ENCODE measurements around the gene SIK3. TPM values are rescaled to one million over a fixed set of nuclear protein-coding genes. Genes with fewer than 3 reads are reported as not detected.
A peak's percentile ranks its signal among the peaks of the same experiment; 100 is the strongest.

SIK3 gene
- total RNA-seq, 1 donor from 2014 or later = 27.3 TPM

DNA sequence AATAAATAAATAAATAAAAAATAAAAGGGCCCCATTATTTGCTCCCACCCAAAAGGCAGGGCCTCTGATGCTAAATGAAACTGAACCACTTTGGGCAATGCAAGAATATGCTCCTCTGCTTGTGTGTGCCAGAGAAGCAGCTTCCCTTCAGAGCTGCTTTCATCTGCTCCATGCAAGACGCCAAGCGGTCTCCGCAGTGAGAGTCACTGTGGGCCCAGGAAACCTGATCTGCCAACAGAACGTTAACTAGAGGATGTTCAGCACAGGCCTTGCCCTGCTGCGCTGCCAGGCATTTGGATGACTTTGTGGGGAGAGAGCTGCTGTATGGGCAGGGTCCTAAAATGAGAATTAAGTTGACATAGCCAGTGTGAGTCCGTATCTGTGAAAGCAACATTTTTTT is 217.1 kb downstream of the SIK3 start:
- DNase-seq (ENCODE audit: low spot score in 2 of 2) (no peak), FAIRE-seq (no peak)

DNA sequence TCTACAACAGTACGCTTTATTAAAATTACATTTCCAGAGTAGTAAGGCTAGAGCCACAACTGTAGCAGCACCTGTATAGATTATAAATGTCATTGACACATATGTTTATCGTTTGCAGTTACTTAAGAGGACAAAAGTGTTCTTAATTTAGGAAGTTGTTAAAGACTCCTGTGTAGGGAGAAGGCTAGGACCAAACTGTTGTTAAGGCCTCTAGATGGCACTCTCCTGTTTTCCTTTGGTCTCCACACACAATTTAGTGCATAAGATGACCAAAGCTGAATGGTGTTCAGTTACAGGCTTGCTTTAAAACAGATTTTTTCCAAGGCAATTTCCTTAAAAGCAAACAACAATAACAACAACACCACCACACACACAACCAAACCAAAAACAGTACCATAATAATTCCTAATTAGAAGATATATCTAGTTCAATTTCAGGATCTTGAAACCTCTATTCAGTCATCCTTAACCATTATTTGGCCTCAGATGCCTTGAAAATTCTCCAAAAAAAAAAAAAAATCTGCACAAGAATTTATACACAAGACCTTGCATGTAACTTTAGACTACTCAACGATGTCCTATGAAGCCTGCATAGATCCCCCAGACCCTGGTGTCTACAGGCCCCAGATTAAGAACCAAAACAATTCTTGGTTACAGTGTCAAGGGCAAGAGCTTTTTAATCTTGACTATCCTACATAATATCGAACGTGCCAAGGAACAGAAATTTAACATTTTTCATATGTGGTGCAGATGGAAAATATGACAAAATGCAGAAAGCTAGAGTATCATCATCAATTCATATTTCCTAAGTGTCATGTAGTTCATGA is 218.2 kb downstream of the SIK3 start:
- FAIRE-seq (peak; percentile 23), DNase-seq (ENCODE audit: low spot score in 2 of 2) (peak; percentile 16 to 51)

DNA sequence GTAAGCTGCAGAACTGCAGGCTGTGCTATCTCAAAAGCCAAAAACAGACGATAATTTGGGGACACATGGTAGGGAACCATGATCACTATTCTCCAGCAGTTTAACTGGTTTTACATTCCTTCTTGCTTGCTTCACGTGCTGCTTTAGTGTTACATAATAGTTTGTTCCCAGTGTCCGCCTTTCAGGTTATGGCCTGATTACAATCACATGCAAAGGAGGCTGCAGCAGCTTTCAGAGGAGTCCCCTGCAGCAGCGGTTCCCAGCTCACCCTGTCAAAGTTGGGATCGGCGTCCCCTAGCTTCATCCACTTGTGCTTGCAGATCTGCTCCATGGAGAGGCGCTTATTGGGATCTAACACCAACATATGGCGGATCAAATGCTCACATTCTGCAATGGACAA is 221.6 kb downstream of the SIK3 start:
- DNase-seq (ENCODE audit: low spot score in 2 of 2) (no peak), FAIRE-seq (no peak)

DNA sequence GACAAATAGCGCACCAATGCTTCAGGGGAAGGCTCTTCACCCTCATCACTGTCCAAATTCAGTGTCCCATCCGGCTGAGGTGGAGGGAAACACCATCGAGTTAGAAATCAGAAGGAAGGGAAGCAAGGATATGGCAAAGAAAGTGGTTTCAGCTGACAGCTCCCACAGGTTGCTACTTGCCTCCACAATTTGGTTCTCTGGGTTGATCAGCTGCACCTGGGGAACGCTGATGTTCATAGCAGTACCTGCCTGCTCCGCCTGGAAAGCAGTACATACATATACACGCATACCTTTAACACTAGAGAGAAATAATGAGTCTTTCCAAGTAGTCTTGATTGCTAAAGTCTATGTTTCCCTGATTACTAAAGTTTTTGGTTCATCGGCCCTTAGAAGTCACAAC is 223.0 kb downstream of the SIK3 start:
- FAIRE-seq = no peak
- DNase-seq (ENCODE audit: low spot score in 2 of 2) = no peak

DNA sequence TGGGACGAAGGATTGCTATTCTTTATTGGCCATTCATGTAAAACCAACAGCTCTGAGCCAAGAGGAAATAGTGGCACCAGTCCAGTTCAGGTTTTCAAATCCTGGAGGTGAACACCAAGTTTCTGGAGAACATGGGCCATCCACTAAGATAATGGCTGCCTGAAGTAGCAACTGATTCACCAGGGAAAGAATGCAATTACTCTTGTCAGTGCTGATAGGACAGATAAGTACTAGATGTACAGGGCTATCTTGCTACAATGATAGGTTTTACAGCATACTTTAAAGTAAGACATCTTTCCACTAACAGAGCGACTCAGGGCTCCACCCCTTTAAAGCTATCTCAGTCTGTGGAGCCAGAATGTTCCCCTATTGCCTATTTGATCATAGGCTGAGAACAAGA is 224.0 kb downstream of the SIK3 start:
- no peak for FAIRE-seq
- DNase-seq (ENCODE audit: low spot score in 2 of 2) = no peak

DNA sequence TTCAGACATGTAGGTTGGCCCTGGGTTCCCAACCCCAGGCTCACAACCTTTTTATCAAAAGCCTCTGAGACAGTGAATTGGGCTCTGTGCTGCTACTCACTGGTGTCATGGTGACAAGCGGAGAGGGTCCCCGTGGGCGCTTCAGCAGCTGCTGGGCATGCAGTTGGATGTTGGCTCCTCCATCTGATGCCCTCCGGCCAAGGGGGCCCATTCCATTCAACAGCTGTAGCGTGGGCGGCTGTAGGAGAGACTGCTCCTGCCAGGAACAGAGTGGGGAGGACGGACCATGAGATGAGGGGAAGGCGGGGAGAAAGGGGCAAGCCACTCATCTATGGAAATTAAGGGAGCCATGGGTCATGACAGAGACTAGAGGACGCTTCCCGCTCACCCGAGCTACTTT is 224.8 kb downstream of the SIK3 start:
- FAIRE-seq (no peak), DNase-seq (ENCODE audit: low spot score in 2 of 2) (no peak)

DNA sequence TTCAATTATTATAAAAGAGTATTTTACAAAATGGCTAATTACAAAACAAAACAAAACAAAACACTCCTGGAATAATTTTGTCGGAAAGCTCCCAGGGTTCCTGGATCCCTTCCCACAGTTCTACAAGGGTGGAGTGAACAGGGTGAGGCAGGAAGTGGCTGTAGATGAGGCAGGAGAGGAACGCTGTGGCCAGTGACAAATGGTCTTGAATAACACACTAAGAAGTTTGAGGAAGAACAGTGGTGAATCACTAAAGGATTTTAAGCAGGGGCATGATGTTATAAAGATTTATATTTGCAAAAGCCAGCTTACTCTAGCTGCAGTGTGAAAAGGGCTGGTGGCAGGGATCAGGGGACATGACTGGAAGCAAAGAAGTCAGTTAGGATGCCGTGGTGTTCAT is 227.0 kb downstream of the SIK3 start:
- DNase-seq (ENCODE audit: low spot score in 2 of 2) (no peak), FAIRE-seq (no peak)

DNA sequence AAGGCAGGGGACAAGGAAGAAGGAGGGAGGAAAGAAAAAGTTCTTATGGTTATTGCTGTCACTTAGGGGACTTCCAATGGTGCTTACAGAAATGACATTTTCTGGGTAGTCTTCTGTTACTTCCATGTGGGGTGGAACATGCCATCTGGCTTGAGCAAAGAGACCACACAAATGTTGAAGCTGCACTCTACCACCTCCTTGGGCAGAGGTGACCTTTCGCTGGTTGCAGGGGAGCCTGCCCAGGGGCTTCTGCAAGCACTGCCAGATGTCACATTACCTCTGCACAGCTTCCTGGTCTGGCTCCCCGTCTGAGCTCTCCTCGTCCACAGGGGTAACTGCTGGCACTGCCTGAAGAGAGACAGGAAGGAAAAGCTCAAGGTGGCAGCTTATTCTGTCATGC is 228.2 kb downstream of the SIK3 start:
- FAIRE-seq = no peak
- no peak for DNase-seq (ENCODE audit: low spot score in 2 of 2)

DNA sequence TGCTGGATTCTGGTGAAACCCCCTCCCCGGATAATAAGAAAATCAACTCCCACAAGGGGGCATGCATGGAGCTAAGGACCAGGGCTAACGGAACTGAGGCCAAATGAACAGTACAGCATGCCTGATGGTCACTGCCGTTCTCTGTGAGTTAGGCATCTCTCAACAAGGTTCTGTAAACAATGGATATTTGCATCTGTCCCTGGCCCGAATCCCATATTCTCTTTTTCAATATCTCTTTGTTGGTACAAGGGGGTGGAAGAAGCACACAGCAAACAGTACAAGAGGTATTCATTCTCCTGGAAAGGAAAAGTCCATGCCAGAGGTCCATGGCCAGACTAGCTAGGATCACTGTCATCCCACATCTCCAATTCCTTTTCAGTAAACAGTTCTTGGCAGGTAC is 228.6 kb downstream of the SIK3 start:
- FAIRE-seq (no peak), DNase-seq (ENCODE audit: low spot score in 2 of 2) (no peak)

DNA sequence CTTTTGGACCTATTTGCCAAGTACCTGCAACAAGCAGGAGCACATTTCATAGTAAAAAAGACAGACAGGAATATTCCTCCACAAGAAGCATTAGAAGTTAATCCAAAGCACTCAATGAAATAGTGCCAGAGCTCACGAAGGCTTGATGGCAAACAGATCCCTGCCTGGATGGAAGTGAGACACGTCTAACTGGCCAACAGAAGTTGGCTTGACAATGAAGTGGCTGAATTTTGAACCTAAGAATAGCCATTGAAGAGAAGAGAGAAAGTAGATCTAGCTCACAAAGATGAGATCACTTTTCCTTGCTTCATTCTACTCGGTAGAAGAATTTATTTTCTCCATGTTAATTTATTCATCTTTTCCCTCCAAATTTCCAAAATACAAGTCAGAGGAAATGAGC is 230.2 kb downstream of the SIK3 start:
- no peak for FAIRE-seq
- DNase-seq (ENCODE audit: low spot score in 2 of 2) = no peak

DNA sequence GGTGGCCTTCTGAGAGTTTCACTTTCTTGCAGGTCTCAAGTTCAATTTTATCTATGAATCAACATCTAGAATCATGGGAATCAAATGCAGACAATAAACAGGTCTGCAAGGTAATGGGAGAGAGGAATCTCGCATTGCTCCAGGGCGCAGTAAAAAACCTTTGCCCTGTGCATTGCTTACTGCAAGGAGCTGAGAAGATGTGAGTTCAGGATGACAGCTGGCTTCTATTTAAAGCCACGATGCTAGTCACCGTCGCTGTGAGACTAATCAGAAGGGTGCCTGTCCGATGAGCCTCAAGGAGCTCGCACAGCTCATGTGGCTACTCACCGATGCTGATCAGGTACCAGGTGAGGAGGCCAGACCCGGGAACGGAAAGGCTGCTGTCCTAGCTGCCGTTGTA is 230.6 kb downstream of the SIK3 start:
- FAIRE-seq (no peak), DNase-seq (ENCODE audit: low spot score in 2 of 2) (no peak)

DNA sequence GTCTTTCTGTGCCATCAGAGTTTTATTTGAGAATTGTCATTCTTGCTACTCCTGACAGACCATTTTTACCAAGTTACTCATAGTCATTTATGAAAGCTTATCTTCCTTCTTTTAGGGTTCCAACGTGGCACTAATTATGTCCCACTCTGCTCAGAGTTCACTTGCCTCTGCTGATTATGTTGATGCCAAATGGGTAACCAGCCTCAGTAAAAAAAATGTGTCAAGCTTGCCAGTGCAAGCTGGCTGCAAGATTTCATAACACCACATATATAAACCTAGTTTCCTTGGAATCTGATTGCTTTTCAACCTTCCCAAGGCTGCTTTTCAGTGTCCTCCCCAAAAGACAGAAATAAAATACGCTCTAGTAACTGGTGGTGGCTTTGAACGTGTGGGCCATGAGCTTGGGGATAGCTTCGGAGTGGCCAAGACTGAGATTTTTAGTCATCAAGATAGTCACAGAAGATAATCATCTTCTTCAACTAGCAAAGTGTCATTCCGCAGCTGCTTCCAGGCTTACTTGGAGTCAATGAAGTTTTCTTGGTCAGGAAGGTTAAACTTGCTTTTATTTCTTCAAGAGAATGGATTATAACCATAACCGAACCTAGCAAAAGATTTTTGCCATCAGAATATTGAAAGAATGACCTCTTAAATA is 231.3 kb downstream of the SIK3 start:
- no peak for FAIRE-seq
- DNase-seq (ENCODE audit: low spot score in 2 of 2) = no peak

DNA sequence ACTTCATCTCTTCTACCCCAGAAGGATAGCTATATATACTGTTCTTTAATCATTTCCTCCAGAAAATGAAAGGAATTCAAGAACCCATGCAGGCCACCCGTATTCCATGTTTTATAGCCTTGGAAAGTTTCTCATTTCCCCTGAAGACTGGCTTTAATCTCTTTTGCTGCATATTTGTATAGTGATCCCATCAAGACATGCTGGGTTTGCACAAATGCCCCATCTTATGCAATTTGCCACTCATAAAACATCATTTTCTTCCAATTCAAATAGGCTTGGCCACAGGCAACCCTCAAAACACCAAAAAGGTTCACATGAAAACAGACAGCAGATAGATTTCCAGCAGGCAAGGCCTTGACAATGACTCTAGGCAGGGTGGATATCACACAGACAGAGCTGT is 232.5 kb downstream of the SIK3 start:
- no peak for FAIRE-seq
- no peak for DNase-seq (ENCODE audit: low spot score in 2 of 2)

DNA sequence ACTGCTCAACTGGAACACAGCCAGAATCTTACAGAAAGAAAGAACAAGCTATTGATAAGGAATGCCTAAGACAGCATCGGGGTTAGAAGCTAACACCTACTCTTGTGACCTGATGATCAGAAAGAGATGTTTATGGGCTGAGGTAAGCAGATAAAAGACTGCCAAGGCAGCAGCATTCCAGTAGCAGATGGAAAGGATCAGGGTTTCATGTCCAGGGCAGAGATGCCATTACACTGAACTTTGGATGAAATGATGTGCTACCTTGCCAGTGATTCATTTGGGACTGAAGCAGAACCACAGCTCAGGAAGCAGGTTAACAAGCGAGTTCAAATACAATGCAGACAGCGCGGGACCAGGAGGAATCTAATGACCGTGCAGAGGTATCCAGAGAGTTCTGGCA is 233.7 kb downstream of the SIK3 start:
- DNase-seq (ENCODE audit: low spot score in 2 of 2) (no peak), FAIRE-seq (no peak)

DNA sequence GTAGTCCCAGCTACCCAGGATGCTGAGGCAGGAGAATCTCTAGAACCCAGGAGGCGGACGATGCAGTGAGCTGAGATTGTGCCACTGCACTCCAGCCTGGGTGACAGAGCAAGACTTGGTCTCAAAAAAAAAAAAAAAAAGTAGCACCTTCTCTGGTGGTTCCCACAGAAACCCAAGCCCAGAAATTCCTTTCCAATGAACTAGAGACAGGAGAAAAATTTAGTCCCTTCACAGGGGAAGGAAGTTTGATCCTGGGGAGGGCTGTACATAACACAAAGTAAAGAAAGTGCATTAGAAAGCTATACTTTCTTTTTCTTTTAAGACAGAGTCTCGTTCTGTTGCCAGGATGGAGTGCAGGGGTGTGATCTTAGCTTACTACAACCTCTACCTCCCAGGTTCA is 235.3 kb downstream of the SIK3 start:
- FAIRE-seq (no peak), DNase-seq (ENCODE audit: low spot score in 2 of 2) (no peak)

DNA sequence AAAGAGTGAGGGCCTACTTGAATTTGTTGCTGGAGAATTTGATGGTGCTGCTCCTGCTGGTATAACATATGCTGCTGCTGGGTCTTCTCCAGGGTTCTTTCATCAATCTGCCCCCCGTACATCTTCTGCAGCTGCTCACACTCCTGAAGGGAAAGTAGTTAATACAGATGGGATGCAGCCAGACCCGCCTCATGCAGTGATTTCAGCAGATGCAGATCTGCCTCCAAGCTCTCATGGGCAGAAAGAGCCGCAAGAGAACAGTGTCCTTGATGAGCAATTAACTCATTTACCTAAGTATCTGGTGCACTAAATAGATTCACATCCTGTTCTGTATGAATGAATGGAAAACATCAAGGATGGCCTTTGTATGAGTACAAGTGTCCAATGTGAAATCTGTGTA is 236.0 kb downstream of the SIK3 start:
- FAIRE-seq = no peak

DNA sequence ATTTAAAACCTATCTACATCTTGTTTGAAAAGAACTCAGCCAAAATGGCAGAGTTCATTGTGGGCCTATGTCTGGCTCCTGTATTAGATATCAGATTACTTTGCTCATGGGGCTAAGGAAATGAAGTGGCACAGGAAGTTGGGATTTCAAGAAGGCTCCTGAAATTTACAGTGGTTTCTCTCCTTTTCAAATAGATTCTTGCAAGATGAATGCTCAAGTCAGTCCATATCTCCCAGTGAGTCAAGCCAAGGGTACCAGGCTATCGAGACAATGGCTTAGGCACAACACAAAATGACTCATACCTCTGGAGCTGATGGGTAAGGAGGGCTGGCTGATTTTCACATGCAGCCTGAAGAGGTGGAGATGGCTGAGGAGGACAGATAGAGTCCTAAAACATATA is 236.7 kb downstream of the SIK3 start:
- no peak for DNase-seq (ENCODE audit: low spot score in 2 of 2)
- no peak for FAIRE-seq

More for the DNA sequence above, 236.0 kb downstream of the SIK3 start:
- no peak for DNase-seq (ENCODE audit: low spot score in 2 of 2)

DNA sequence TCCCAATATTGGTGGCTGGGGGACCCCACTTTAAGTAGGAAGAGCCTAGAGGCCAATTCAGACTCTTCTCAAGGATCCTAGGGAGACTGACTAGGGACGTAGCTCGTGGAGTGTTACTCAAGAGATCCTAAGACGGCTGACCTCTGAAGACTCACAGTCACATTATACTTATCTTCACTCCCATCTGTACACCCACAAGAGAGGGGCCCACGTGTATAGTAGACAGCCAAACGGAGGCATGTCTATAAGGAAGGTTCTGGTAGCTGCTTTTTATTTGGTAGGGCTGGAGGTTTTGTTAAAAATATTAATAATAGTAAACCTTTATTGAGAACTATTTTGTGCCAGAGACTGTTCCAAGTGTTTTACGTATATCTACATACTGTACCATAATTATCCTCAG is 237.9 kb downstream of the SIK3 start:
- FAIRE-seq (no peak), DNase-seq (ENCODE audit: low spot score in 2 of 2) (no peak)

DNA sequence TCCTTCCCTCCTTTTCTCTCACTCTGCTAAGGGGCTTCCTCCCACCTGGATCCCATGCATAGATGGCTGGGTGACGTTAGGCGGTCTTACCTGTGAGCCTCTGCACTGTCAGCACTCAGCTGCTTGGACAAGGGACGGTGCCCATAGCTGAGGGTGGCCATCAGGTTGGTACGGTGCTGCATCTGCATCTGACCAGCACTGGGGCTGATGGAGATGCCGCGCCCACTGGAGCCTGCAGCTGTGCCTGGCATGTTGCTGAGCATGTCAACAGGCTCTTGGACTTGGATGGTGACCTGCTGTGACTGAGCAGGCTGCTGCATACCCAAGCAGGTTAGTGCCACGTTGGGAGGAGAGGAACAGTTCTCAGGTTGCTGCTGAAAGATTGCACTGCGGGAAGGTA is 239.1 kb downstream of the SIK3 start:
- no peak for DNase-seq (ENCODE audit: low spot score in 2 of 2)
- no peak for FAIRE-seq

DNA sequence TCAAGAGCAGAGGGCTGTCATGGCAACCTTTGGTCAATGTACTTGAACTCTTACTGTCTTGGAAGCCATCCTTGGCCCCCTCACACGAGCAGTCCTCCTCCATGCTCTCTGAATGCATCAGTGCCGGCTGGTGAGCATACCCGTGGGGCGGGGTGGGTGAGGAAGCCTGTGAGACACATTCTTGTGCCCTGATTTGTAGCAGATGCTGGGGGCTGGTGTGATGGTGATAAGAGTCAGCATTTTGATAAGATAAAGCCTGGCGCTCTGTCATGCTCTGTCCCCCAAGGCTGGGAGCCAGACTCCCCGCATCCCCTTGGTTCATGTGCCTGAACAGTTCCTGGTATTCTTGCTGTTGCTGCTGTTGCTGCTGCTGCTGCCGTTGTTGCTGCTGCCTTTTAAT is 240.3 kb downstream of the SIK3 start:
- DNase-seq (ENCODE audit: low spot score in 2 of 2) = no peak
- no peak for FAIRE-seq

DNA sequence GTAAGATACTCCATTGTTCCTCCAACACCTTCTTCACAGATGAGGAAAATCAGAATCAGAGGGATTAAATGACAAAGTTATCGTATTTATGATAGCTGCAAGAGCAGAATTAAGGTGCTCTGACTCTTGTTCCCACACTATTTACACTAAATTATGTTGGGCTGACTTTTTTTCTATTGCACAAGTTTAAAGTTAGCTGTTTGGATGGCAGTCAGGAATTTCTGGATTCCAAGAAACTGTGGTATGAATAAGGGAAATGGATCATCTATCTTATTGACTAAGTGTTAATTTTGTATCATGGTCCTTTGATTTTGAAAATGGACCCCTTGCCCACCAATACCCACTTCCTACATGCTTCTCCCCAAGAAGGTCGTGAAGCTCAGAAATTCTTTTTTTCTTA is 240.9 kb downstream of the SIK3 start:
- FAIRE-seq (no peak), DNase-seq (ENCODE audit: low spot score in 2 of 2) (no peak)

DNA sequence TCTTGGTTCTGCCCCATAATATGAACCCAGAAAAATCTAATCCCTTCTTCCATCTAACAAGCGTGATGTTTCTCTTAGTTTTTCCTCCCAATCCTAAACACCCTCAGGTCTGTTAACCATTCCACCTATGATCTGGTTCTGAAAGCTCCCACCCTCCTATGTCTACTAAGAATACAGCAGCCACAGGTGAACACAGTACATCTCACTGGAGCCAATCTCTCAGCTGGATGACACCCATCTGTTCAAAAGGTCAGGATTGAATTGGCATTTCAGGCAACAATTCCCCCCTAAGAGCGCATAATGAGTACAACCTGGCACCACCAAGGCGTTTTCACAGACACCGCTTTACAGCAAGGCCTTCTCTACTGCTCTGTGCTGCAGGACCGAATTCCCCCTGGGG is 241.8 kb downstream of the SIK3 start:
- FAIRE-seq = no peak

More for the DNA sequence above, 241.8 kb downstream of the SIK3 start:
- no peak for DNase-seq (ENCODE audit: low spot score in 2 of 2)
